Medulla oblongata (tissue), 1 donor: Measurements from ENCODE around the gene EHMT2.
"Not testable (repeated sequence)": the region's sequence is repeated elsewhere in the genome, so short reads cannot be mapped to it uniquely, and the experiment has no call there.

Experiments used
- DNase-seq: peaks from one replicate; pipeline ENCODE4 v3.0.0-alpha.2; 2015; ENCODE audit errors: extremely low spot score

EHMT2 gene

GRCh38 chr6:31897612-31898382, at the start of gene EHMT2:
TSS of gene EHMT2 (minus strand) at chr6:31897698. CDS start at chr6:31897677, 21 bp downstream.
- peak; percentile 93 for DNase-seq

GRCh38 chr6:31947070-31947675, 49.7 kb upstream of the EHMT2 start:
- DNase-seq: no peak

- DNase-seq: no peak
Observed at GRCh38 chr6:31946370-31946885, 48.9 kb upstream of the EHMT2 start.

GRCh38 chr6:31945507-31946369, 48.2 kb upstream of the EHMT2 start, which contains the start of gene CFB:
TSS of gene CFB (plus strand) at chr6:31946095. CDS start at chr6:31946222, 127 bp downstream.
- DNase-seq: peak; percentile 23

- DNase-seq: no peak
Observed at GRCh38 chr6:31945154-31945506, 47.6 kb upstream of the EHMT2 start.

GRCh38 chr6:31943742-31944141, 46.2 kb upstream of the EHMT2 start:
- DNase-seq: no peak

DNA sequence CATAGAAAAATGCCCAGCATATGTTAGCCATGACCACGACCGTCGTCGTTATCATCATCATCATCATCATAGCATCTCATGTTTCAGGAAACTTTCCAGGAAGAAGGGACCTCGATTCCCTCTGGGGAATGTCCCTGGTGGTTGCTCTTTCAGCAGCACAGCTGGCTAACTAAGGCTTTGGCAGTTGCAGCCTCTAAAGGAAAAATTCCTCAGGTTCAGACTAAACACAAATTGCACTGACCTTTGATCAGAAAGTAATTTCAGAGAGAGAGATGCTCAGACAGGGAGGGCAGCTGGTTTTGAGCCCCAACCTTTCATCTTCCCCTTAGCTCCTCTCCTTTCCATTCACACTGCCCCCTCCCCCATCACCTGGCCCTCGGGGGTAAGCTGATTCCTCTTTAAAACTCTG, 42.8 kb upstream of the EHMT2 start:
- DNase-seq: no peak

DNA sequence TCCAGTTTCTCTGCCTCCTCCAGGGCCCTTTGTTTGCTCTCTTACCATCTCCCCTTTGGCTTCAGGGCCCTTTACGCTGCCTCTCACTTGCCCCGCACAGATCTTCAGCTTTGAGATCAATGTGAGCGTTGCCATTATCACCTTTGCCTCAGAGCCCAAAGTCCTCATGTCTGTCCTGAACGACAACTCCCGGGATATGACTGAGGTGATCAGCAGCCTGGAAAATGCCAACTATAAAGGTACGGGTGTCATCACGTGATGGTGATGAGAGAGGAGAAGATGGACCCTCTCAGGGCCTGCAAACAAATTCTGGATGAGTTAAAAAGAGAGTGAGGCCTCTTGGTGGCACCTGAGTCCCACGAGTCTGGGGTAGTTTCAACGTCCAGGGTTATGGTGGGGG, 38.3 kb upstream of the EHMT2 start:
- no peak for DNase-seq

DNA sequence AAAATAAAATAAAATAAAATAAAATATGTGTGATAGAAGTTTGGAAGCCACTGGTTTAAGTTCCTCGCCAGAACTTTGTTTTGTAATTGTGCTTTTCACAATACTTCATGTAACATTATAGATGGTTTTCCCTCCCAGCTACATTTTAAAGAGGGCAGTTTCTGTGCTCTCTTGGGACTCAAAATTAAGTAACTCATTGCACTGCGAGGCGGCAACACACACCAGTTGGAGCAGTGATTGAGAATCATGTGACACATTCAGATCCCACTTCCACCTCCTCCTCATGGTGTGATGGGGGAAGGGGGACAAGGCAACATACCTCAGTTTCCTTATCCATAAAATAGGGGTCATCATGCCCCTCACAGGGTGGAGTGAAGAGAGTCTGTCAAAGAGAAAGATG, 37.5 kb upstream of the EHMT2 start:
- DNase-seq: no peak

DNA sequence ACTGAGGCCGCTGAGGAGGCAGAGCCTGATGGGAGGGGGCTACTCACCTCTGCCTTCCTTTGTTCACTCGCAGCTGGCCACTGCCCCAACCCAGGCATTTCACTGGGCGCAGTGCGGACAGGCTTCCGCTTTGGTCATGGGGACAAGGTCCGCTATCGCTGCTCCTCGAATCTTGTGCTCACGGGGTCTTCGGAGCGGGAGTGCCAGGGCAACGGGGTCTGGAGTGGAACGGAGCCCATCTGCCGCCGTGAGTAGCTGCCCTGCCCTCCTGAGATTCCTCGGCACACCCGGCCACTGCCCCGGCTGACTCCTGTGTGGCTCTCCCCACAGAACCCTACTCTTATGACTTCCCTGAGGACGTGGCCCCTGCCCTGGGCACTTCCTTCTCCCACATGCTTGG, 36.0 kb upstream of the EHMT2 start:
- DNase-seq: no peak

DNA sequence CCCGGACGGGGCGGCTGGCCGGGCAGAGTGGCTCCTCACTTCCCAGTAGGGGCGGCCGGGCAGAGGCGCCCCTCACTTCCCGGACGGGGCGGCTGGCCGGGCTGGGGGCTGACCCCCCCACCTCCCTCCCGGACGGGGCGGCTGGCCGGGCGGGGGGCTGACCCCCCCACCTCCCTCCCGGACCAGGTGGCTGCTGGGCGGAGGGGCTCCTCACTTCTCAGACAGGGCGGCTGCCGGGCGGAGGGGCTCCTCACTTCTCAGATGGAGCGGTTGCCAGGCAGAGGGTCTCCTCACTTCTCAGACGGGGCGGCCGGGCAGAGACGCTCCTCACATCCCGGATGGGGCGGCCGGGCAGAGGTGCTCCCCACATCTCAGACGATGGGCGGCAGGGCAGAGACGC, 34.6 kb upstream of the EHMT2 start:
- DNase-seq: not testable (repeated sequence)

GRCh38 chr6:31930962-31931361, 33.5 kb upstream of the EHMT2 start:
- no peak for DNase-seq

- DNase-seq: no peak
Observed at GRCh38 chr6:31928672-31928939, 31.1 kb upstream of the EHMT2 start.

DNA sequence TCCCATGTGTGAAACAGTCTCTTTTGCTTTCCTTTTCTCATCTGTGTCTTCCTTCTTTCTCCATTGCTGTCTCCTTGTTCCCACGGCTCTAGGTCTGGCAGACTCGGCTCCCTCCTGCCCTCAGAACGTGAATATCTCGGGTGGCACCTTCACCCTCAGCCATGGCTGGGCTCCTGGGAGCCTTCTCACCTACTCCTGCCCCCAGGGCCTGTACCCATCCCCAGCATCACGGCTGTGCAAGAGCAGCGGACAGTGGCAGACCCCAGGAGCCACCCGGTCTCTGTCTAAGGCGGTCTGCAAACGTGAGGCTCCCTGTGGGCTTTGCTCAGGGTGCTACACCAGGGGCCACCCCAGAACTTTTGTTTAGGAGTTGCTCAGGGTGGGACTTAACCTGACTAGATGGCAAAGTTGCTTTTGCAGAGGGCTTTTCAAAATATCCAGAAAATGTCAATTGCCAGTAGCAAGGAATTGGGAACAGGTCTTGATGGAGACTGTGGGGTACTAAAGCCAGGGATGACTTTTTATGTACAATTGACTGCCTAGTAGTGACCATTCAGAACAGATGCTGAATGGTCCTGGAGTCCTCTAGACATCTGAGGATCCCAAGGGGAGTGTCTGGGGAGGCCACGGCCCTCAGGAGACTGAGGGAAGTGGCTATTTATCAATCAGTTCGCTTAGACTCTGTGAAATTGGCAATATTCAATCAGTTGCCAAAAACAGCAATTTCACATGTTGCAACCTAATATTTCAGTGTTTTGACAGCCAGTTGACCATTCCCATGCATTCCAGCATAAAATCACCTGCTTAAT, 30.6 kb upstream of the EHMT2 start:
- DNase-seq: no peak

- DNase-seq: no peak
Observed at GRCh38 chr6:31927242-31927862, 29.9 kb upstream of the EHMT2 start, which contains the start of gene C2. TSS of gene C2 (plus strand) at chr6:31927717. CDS start at chr6:31927753, 36 bp downstream.

DNA sequence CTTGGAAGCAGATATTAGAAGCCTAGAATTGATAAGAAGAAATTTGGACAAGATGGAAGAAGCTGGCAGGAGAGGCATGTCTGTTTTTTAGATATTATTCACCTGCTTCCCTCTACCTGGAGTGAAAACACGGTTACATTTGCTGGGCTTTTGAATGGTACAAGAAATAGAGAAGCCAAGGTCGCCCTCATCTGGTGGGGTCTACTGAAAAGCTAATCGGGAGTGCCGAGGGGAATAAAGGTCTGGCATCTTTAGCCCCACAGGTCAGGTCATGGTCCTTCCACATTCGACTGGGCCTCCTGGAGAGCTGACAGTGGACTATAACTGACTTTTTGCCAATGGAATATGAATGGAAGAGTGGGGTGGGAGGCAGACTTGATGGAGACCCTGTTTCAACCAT, 25.4 kb upstream of the EHMT2 start:
- no peak for DNase-seq

DNA sequence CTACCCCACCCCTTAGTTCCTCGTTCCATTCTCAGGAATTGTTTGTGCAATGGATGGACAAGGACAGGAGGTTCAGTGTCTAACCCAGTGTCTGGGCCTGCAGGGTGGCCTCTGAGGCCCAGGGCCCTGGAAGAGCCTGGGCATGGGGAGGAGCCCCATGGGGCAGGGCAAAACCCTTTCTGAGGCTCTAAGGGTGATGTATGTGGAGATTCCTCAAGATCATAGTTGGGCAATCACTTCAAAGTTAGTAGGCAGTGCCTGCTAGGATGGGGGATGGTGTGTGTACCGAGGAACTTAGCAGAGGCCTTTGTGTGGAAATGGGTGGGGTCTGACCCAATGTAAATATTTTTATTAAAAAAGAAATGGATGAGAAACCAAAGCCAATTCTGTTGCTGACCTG, 23.3 kb upstream of the EHMT2 start:
- DNase-seq: no peak

GRCh38 chr6:31919624-31920303, 22.3 kb upstream of the EHMT2 start:
- DNase-seq: no peak

DNA sequence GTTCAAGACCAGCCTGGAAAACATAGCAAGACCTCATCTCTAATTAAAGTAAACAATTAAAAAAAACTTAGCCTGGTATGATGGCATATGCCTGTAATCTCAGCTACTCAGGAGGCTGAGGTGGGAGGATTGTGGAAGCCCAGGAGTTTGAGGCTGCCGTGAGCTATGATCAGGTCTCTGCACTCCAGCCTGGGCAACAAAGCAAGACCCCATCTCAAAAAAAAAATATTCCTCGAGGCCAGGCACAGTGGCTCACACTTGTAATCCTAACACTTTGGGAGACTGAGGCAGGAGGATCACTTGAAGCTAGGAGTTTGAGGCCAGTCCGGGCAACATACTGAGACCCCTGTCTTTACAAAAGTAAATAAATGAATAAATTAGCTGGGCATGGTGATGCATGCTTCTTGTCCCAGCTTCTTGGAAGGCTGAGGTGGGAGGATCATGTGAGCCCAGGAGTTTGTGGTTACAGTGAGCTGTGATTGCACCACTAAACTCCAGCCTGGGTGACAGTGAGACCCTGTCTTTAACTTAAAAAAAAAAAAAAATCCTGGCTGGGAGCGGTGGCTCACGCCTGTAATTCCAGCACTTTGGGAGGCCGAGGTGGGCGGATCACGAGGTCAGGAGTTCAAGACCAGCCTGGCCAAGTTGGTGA, 20.7 kb upstream of the EHMT2 start:
- no peak for DNase-seq

DNA sequence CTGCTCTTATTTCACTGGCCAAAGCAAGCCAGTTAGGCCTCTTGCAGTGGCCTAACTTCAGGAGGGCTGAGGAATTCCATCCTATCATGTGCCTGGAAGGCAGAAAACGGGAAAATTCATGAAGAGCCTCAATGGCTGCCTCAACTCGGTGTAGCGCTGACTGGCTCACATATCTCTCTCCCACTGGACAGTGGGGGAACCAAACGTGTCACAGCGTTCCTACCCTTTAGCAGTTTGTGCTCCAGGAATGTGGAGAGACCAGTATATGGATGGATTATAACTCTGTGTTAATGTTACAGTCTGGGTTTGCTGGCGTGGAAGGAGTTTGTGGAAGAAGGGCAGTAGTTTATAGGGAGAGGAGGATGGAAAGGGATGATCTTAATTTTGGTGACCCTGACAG, 18.3 kb upstream of the EHMT2 start:
- no peak for DNase-seq
